HG03097 (cell line): ENCODE data around the gene SGPP1.
A peak's percentile ranks its signal among the peaks of the same experiment; 100 is the strongest.
"Not testable (repeated sequence)": the region's sequence is repeated elsewhere in the genome, so short reads cannot be mapped to it uniquely, and the experiment has no call there.

ENCODE experiments used
- ATAC-seq: cut with Tn5 transposase; IDR thresholded peaks from one replicate; pipeline ENCODE4 v1.9.1; 2021; ENCODE audit not compliant: unreplicated experiment, low FRiP score

The SGPP1 gene

GRCh38 chr14:63727736-63728728 lies at the start of gene SGPP1:
Gene SGPP1, minus strand, starts transcription at chr14:63728065. Its CDS starts 121 bp downstream, at chr14:63727944.
- ATAC-seq = peak; percentile 77

- ATAC-seq = no peak
These were observed 49.2 kb upstream of the SGPP1 start for GRCh38 chr14:63777024-63777423.

GRCh38 chr14:63773504-63773903 lies 45.6 kb upstream of the SGPP1 start:
- no peak for ATAC-seq

- ATAC-seq = peak; percentile 56
These were observed 42.4 kb upstream of the SGPP1 start for GRCh38 chr14:63770187-63770807.

GRCh38 chr14:63766611-63767010 lies 38.7 kb upstream of the SGPP1 start:
- ATAC-seq = no peak

GRCh38 chr14:63764620-63765139 lies 36.8 kb upstream of the SGPP1 start:
- no peak for ATAC-seq

- ATAC-seq = no peak
These were observed 36.2 kb upstream of the SGPP1 start for GRCh38 chr14:63764103-63764502.

- no peak for ATAC-seq
These were observed 33.7 kb upstream of the SGPP1 start for GRCh38 chr14:63761351-63762117.

- ATAC-seq = no peak
These were observed 32.1 kb upstream of the SGPP1 start for GRCh38 chr14:63760014-63760413.

- ATAC-seq = peak; percentile 81
These were observed 31.6 kb upstream of the SGPP1 start for GRCh38 chr14:63759456-63759855.

GRCh38 chr14:63757211-63757610 lies 29.3 kb upstream of the SGPP1 start:
- no peak for ATAC-seq

- ATAC-seq = no peak
These were observed 24.7 kb upstream of the SGPP1 start for GRCh38 chr14:63752449-63753169.

GRCh38 chr14:63751076-63751475 lies 23.2 kb upstream of the SGPP1 start:
- not testable (repeated sequence) for ATAC-seq

- ATAC-seq = no peak
These were observed 20.0 kb upstream of the SGPP1 start for GRCh38 chr14:63747846-63748245.

GRCh38 chr14:63745858-63746425 lies 18.1 kb upstream of the SGPP1 start:
- peak; percentile 64 for ATAC-seq

- no peak for ATAC-seq
These were observed 17.4 kb upstream of the SGPP1 start for GRCh38 chr14:63745272-63745671.

GRCh38 chr14:63737582-63738006 lies 9.7 kb upstream of the SGPP1 start:
- peak; percentile 68 for ATAC-seq

- ATAC-seq = no peak
These were observed 7.9 kb upstream of the SGPP1 start for GRCh38 chr14:63735720-63736119.

GRCh38 chr14:63730659-63731058 lies 2.8 kb upstream of the SGPP1 start:
- no peak for ATAC-seq
